NCI-H446 treated with DMSO at 0.1 percent for 48 hours (cell line): ENCODE measurements around the gene EAF1.
"Not testable (repeated sequence)": the region's sequence is repeated elsewhere in the genome, so short reads cannot be mapped to it uniquely, and the experiment has no call there.

Experiments used
- DNase-seq: peaks from one replicate; lab custom pipeline; 2025; lab: John Stamatoyannopoulos, UW

The EAF1 gene

GRCh38 chr3:15452156-15452555, 24.8 kb downstream of the EAF1 start:
- DNase-seq: no peak

- no peak for DNase-seq
These were observed 25.6 kb downstream of the EAF1 start for GRCh38 chr3:15452961-15453360.

GRCh38 chr3:15453501-15453900, 26.1 kb downstream of the EAF1 start:
- no peak for DNase-seq

DNA sequence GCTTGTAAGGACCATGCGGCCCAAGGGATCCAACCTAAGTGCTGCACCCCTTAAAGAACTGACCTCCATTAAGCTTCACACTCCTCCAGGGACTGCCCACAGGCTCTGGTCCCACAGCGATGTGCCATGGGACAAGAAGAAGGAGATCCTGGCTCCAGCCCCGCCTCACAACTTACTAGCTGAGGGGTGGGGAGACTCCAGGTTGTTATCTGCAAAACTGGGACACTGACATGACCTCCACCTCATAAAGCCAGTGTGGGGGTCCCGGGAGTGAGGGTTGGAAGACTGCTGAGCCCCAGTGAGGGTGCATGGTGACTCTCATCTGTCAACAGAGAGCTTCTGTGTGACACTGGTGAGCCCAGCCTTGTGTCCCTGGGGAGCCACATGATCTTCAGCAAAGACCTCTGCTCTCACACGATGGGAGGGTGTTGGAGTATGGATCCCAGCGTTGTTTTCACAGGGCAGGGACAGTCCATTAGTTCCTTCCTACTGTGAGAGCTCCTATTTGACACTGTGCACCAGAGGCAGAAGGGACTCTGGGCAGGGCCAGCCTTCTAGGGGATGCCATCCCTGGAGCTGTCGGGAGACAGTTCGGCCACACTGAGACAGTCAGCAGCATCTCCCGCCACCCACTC, 26.7 kb downstream of the EAF1 start:
- no peak for DNase-seq

GRCh38 chr3:15454965-15455364, 27.6 kb downstream of the EAF1 start:
- no peak for DNase-seq

DNA sequence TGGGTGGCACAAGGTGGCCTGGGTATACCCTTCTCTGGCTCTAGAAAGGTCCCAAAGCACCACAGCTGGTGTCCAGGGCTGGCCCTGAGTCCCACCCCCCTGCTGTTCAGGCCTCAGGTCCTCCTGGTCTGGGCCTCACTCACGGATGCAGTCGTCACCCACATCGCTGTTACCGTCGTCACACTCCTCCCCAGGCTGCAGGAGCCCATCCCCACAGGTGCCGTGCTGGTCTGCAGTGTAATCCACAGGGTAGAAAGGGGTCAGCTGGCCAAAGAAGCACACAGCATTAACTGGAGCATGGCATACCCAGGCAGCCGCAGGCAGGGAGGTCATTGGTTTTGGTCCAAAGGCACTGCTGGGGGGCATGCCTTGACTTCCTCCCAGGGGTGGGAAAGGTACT, 28.4 kb downstream of the EAF1 start:
- DNase-seq: no peak

DNA sequence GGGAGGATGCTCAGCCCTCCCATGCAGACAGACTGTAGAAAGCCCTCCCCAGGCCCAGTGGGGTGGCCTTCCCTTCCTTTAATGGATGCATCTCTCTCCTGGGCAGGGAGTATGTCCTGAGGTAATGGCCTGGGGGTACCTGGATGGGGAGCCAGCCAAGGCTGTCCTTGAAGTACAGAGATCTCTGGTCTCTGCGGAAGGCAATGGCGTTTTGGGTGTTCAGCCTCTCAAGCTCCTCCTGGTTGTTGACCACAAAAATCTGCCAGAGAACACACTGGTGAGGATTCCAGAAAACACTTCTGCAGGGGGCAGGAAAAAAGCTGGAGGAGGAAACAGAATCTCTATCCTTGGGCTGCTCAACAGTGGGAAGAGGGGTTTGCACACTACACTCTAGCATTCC, 28.9 kb downstream of the EAF1 start:
- DNase-seq: no peak

GRCh38 chr3:15456915-15457314, 29.5 kb downstream of the EAF1 start:
- not testable (repeated sequence) for DNase-seq

DNA sequence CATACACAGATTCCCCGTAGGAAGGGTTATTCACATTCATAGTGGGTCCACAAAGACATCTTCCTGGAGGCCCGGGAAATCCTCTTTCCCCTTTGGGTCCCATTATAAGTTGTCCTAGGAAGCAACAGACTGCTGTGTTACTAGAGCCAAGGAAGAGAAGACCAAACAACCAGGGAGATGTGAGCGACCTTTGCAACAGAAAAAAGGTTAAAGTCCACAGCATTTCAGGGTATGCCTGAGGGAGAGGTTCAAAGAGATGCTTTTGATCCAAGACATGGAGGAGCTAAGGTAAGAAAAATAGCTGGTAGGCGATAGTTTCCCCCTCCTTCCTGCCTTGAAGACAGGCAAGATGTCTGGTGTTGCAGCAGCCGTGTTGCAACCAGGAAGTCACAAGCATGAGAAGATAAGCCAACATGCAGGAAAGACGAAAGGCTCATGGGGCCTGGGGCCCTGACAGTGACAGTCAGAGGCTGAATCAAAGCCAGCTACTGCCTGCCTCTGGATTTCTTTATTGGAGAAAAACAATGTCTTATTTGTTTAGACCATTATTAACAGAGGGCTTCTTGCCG, 30.9 kb downstream of the EAF1 start:
- no peak for DNase-seq

DNA sequence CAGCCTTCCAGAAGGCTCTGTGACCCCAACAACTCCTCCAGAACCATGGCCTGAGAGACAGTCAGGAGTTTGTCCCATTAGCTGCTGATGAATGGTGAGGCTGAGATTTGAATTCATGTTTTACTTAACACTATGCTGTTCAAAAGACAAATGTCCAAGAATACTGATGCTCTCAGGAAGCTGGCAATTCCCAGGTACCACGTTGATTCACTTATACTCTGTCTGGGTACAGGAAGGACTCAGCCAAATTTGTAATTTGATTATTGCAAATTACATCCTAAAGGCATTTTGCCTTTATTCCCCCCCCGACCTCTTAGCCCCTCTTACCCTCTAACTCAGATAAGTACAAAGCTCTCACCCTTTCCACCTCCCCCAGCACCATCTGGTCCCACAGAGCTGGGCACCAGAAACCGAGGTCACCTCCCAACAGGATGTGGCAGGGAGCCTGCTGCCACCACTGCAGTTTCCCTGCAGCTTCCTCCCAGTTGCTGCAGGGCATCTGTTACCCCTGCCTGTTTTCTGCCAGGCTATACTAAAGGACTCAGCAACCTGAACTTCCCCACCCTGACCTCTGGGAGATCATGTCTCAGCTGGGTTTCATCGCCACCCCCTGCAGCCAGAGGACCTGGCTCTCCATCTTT, 33.6 kb downstream of the EAF1 start:
- DNase-seq: no peak

- no peak for DNase-seq
These were observed 35.1 kb downstream of the EAF1 start for GRCh38 chr3:15462451-15462850.

DNA sequence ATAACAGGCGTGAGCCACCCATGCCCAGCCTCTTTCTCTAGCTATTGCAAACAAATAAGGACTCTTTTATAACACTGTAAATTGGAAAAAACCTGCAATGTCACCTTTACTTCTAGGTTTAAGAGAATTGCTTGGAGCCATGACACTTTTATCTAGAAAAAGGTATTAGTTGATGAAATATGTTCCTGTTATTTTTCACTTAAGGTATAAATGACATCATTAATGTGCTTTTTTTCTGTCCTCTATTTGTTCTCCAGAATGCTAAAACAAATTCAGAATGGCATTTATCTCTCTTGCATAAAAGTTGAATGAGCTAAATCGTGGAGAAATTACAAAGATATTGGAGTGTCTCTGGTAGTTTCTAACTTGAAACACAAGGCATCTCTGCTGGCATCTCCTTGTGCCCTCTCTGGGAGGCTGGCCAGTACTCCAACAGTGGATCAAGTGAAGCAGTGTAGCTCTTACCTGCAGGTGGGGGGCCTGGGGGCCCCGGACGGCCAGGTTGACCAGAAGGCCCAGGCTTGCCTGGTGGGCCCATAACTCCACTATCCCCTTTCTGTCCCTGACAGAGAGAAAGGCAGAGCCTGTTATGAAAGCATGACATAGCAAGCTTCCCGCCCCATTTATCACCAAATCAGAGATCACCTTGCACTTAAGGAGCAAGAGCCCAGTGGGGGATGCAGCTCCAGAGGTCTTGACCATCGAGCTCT, 38.6 kb downstream of the EAF1 start:
- no peak for DNase-seq

- DNase-seq: no peak
These were observed 40.1 kb downstream of the EAF1 start for GRCh38 chr3:15467227-15468181.

- no peak for DNase-seq
These were observed 42.9 kb downstream of the EAF1 start for GRCh38 chr3:15470261-15470660.

DNA sequence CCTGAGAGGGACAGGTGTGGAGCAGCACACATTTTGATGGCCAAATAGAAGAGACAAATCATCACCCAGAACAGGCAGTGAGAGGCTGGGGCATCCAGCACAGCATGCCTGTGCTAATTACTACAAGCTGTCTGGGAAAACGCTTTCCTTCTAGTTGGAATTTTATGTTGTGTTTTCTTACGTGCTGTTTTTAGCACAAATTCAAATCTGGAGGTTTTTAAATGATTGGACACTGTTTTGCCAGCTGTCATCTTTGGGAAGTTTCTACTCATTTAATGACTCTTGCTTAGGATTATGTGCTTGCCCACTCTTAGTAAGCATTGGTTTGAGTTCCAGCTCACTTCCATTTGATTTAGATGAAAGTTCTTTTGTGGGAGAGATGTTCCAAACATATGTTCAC, 43.5 kb downstream of the EAF1 start:
- no peak for DNase-seq

- no peak for DNase-seq
These were observed 44.5 kb downstream of the EAF1 start for GRCh38 chr3:15471861-15472260.

- no peak for DNase-seq
These were observed 47.8 kb downstream of the EAF1 start for GRCh38 chr3:15475161-15475560.

- no peak for DNase-seq
These were observed 49.0 kb downstream of the EAF1 start for GRCh38 chr3:15476378-15476777.

GRCh38 chr3:15477951-15478639, 50.7 kb downstream of the EAF1 start:
- no peak for DNase-seq

- DNase-seq: no peak
These were observed 51.2 kb downstream of the EAF1 start for GRCh38 chr3:15478640-15478979.

- no peak for DNase-seq
These were observed 52.2 kb downstream of the EAF1 start for GRCh38 chr3:15479400-15480224.
